CD4-positive, CD25-positive, alpha-beta regulatory T cell (primary cell): ENCODE results near the gene CILP. TPM values are rescaled to one million over a fixed set of nuclear protein-coding genes. Genes with fewer than 3 reads are reported as not detected.

Experiments
- ATAC-seq, 2 donors: fragments of 150-1000 bp; cut with Tn5 transposase; one replicate each; pipeline ENCODE4 v1.10.0; 2021; ENCODE audit warnings: low read depth in 2 of 2, moderate number of reproducible peaks in 2 of 2, moderate library complexity in 1 of 2
- DNase-seq, 3 donors: peaks; one replicate each; pipeline versions ENCODE4 v3.0.0 to v3.0.0-alpha.2; 2012 to 2022; ENCODE audit warnings: mixed read lengths in 1 of 3
- H3K27ac ChIP-seq: one replicate; pipeline ENCODE4 v1.7.0; 2013; ENCODE audit warnings: mild to moderate bottlenecking, low read length; ENCODE audit not compliant: insufficient read depth, poor library complexity, severe bottlenecking
- H3K27me3 ChIP-seq: one replicate; pipeline ENCODE4 v1.7.0; 2013; ENCODE audit warnings: low read length; ENCODE audit not compliant: control insufficient read depth, insufficient read depth
- H3K36me3 ChIP-seq: one replicate; pipeline ENCODE4 v1.7.0; 2013; ENCODE audit warnings: mild to moderate bottlenecking, low read length, moderate library complexity; ENCODE audit not compliant: control insufficient read depth, insufficient read depth
- H3K4me1 ChIP-seq: 2 replicates; pipeline ENCODE4 v1.7.0; 2013; ENCODE audit warnings: mild to moderate bottlenecking, low read length; ENCODE audit not compliant: insufficient read depth, control insufficient read depth, poor library complexity, severe bottlenecking
- H3K4me3 ChIP-seq: one replicate; pipeline ENCODE4 v1.7.0; 2013; ENCODE audit warnings: low read depth, mild to moderate bottlenecking, low read length, moderate library complexity
- H3K9me3 ChIP-seq, 2 experiments: 1 replicate in 1 of 2; 2 replicates in 1 of 2; pipeline ENCODE4 v1.7.0; 2013; ENCODE audit warnings: low read length in 2 of 2, mild to moderate bottlenecking in 1 of 2, moderate library complexity in 1 of 2; ENCODE audit not compliant: control insufficient read depth in 2 of 2
- H3K27ac Mint-ChIP-seq, 3 donors: one replicate each; pipeline ENCODE4 v1.8.0; 2020 to 2022; ENCODE audit warnings: mild to moderate bottlenecking in 3 of 3, mixed read lengths in 3 of 3, moderate library complexity in 2 of 3
- H3K27me3 Mint-ChIP-seq: one replicate; pipeline ENCODE4 v1.8.0; 2022; ENCODE audit warnings: mild to moderate bottlenecking, mixed read lengths
- H3K36me3 Mint-ChIP-seq: one replicate; pipeline ENCODE4 v1.8.0; 2020; ENCODE audit warnings: mixed read lengths
- H3K4me1 Mint-ChIP-seq, 4 donors: one replicate each; pipeline ENCODE4 v1.8.0; 2020 to 2022; ENCODE audit warnings: mixed read lengths in 4 of 4, mild to moderate bottlenecking in 1 of 4
- H3K4me3 Mint-ChIP-seq, 4 donors: one replicate each; pipeline ENCODE4 v1.8.0; 2020 to 2022; ENCODE audit warnings: mild to moderate bottlenecking in 4 of 4, mixed read lengths in 4 of 4, moderate library complexity in 3 of 4
- H3K9me3 Mint-ChIP-seq, 7 donors: one replicate each; pipeline ENCODE4 v1.8.0; 2020 to 2022; ENCODE audit warnings: mixed read lengths in 7 of 7, mild to moderate bottlenecking in 3 of 7, moderate library complexity in 2 of 7
- polyA plus RNA-seq, 4 donors: library from polyadenylated mRNA; unstranded; fragments of 300-500 nt; fragmentation: Illumina TruSeq; gene quantifications; one replicate each; pipeline ENCODE4 v1.2.3, GENCODE V29; 2021
- total RNA-seq: library from RNA; stranded (reverse); gene quantifications from one replicate; pipeline ENCODE4 v1.2.3, GENCODE V29; 2022

Gene CILP
- total and polyA plus RNA-seq, 5 donors from 2014 or later = 0.52 TPM; not detected in 4

GRCh38 chr15:65221697-65222096 lies 10.4 kb upstream of the CILP start:
- no peak overlapping the region for H3K27ac ChIP-seq
- Mint-ChIP-seq H3K27me3 (peaks cover 5% of the 10 kb centered on the region), H3K36me3 (no peaks in the 10 kb centered on the region), H3K9me3 (no peaks in the 10 kb centered on the region), H3K4me3 (no peak overlapping the region), H3K27ac (no peak overlapping the region), H3K4me1 (peaks cover 0 to 11% (median 1%) of the 10 kb centered on the region in 4 donors)
- DNase-seq (no peak), ATAC-seq (no peak)
- no peaks in the 10 kb centered on the region for H3K27me3 ChIP-seq
- no peaks in the 10 kb centered on the region for H3K36me3 ChIP-seq
- no peaks in the 10 kb centered on the region for H3K9me3 ChIP-seq
- H3K4me1 ChIP-seq = no peaks in the 10 kb centered on the region
- H3K4me3 ChIP-seq = no peak overlapping the region

- Mint-ChIP-seq H3K4me3 (no peak overlapping the region), H3K4me1 (peaks cover 0 to 11% (median 1%) of the 10 kb centered on the region in 4 donors), H3K27ac (no peak overlapping the region), H3K27me3 (peaks cover 5% of the 10 kb centered on the region), H3K9me3 (no peaks in the 10 kb centered on the region), H3K36me3 (no peaks in the 10 kb centered on the region)
- ATAC-seq (no peak), DNase-seq (no peak)
- Histone ChIP-seq H3K36me3 (no peaks in the 10 kb centered on the region), H3K27ac (no peak overlapping the region), H3K9me3 (no peaks in the 10 kb centered on the region), H3K4me1 (no peaks in the 10 kb centered on the region), H3K4me3 (no peak overlapping the region), H3K27me3 (no peaks in the 10 kb centered on the region)
Measured at GRCh38 chr15:65219137-65219536, 7.9 kb upstream of the CILP start.

DNA sequence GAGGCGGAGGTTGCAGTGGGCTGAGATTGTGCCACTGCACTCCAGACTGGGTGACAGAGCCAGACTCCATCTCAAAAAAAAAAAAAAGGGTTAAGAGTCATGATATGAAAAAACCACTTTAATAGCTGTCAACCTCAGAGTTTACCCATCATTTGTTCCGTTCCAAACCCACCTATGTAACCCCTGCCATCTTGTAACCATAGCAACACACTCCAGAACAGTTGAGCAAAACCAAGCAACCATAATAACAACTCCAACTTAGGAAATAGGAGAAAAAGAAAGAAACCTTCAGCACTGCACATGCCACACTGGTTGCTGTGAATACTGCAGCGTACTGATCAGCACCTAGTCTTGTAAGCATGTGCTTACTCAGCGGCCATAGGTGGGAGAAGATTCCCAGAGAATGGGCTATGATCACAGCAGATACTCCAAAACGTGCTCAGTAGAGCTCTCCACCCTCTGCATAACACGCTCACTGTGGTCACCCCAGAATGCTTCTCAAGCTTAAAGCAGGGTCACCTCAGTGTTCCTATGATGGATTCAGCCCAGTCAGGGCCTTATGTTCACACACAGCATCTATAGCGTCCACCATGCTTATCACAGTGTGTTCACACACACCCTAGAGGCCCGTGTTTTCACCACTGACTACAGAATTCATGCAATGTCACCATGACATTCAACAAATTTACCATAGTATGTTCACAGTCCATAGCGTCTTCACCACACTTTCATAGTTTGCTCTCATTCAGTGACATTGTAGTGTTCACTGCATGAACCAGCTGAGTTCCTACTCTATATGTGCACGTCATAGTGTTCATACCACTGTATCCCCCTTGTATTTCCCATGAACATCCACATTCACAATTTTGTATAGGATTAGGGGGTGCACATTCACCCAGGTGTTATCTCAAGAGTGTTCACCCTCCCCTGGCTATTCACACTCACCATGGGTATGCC lies 6.5 kb upstream of the CILP start:
- Histone ChIP-seq H3K27me3 (no peaks in the 10 kb centered on the region), H3K36me3 (no peaks in the 10 kb centered on the region), H3K4me3 (no peak overlapping the region), H3K4me1 (no peaks in the 10 kb centered on the region), H3K9me3 (no peaks in the 10 kb centered on the region), H3K27ac (no peak overlapping the region)
- peaks cover 5% of the 10 kb centered on the region for H3K27me3 Mint-ChIP-seq
- peaks cover 0 to 11% (median 1%) of the 10 kb centered on the region in 4 donors for H3K4me1 Mint-ChIP-seq
- no peak overlapping the region for H3K27ac Mint-ChIP-seq
- H3K36me3 Mint-ChIP-seq = no peaks in the 10 kb centered on the region
- H3K9me3 Mint-ChIP-seq = no peaks in the 10 kb centered on the region
- ATAC-seq (no peak), DNase-seq (no peak)
- no peak overlapping the region for H3K4me3 Mint-ChIP-seq

- Mint-ChIP-seq H3K27me3 (no peaks in the 10 kb centered on the region), H3K36me3 (no peaks in the 10 kb centered on the region), H3K9me3 (no peaks in the 10 kb centered on the region), H3K4me3 (no peak overlapping the region), H3K27ac (peak overlapping the region in 1 of 3 donors; percentile 20), H3K4me1 (peaks cover 0 to 11% (median 4%) of the 10 kb centered on the region in 4 donors)
- no peaks in the 10 kb centered on the region for H3K9me3 ChIP-seq
- DNase-seq (no peak), ATAC-seq (no peak)
- H3K4me3 ChIP-seq = no peak overlapping the region
- H3K4me1 ChIP-seq = no peaks in the 10 kb centered on the region
- H3K36me3 ChIP-seq = no peaks in the 10 kb centered on the region
- H3K27ac ChIP-seq = no peak overlapping the region
- no peaks in the 10 kb centered on the region for H3K27me3 ChIP-seq
Measured at GRCh38 chr15:65215496-65215895, 4.2 kb upstream of the CILP start.

DNA sequence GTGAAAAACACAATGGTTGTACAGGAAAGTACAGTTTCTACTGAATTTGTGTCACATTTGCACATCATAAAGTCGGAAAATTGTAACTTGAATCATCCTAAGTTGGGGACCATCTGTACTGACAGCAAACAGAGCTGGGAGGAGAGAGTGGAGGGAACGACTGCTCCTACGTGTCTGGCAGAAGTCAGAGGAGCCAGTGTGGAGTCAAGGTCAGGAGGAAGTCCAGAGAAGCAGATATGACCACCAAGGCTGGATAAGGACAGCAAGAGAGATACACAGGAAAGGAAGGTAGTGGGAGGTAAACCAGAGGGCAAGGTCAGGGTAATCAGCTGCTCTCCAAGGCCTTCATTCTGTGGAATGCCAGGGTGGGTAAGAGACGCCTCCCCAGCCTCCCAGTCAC lies 2.7 kb upstream of the CILP start:
- H3K27me3 ChIP-seq = no peaks in the 10 kb centered on the region
- no peak overlapping the region for H3K4me3 ChIP-seq
- no peak overlapping the region for H3K27ac ChIP-seq
- ATAC-seq (no peak), DNase-seq (no peak)
- Mint-ChIP-seq H3K4me3 (no peak overlapping the region), H3K27ac (peak overlapping the region in 1 of 3 donors; percentile 67), H3K9me3 (no peaks in the 10 kb centered on the region), H3K27me3 (no peaks in the 10 kb centered on the region), H3K36me3 (no peaks in the 10 kb centered on the region), H3K4me1 (peaks cover 0 to 11% (median 4%) of the 10 kb centered on the region in 4 donors)
- no peaks in the 10 kb centered on the region for H3K4me1 ChIP-seq
- H3K9me3 ChIP-seq = no peaks in the 10 kb centered on the region
- H3K36me3 ChIP-seq = no peaks in the 10 kb centered on the region

DNA sequence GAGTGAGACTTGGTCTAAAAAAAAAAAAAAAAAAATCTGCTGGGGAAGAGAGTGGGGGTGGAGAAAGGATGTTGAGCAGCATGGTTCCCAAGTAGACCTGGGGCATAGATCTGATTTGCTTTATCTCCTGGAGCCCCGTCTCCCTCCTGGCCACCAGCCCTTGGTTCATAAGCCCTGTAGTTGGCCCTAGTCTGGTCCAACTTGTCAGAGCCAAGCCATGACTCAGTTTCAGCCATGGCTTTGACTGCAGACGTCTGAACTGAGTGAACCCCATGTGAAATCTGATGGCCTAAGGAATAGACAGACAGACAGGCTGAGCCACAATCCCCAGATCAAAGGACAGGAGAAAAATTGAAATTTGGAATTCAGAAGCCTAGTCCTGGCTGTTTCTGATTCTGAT lies 2.0 kb upstream of the CILP start:
- Histone ChIP-seq H3K4me1 (no peaks in the 10 kb centered on the region), H3K4me3 (no peak overlapping the region), H3K27me3 (no peaks in the 10 kb centered on the region), H3K36me3 (no peaks in the 10 kb centered on the region), H3K27ac (no peak overlapping the region), H3K9me3 (no peaks in the 10 kb centered on the region)
- Mint-ChIP-seq H3K27ac (no peak overlapping the region), H3K36me3 (no peaks in the 10 kb centered on the region), H3K27me3 (no peaks in the 10 kb centered on the region), H3K4me1 (peaks cover 0 to 5% (median 3%) of the 10 kb centered on the region in 4 donors), H3K9me3 (no peaks in the 10 kb centered on the region), H3K4me3 (no peak overlapping the region)
- no peak for ATAC-seq
- no peak for DNase-seq

GRCh38 chr15:65212097-65212496 lies 824 bp upstream of the CILP start:
- Histone ChIP-seq H3K9me3 (no peaks in the 10 kb centered on the region), H3K4me3 (no peak overlapping the region), H3K4me1 (no peaks in the 10 kb centered on the region), H3K27ac (no peak overlapping the region), H3K27me3 (no peaks in the 10 kb centered on the region), H3K36me3 (no peaks in the 10 kb centered on the region)
- ATAC-seq (no peak), DNase-seq (peak in 1 of 3 donors; percentile 50)
- Mint-ChIP-seq H3K27me3 (no peaks in the 10 kb centered on the region), H3K36me3 (no peaks in the 10 kb centered on the region), H3K27ac (peak overlapping the region in 1 of 3 donors; percentile 20), H3K4me3 (no peak overlapping the region), H3K4me1 (peaks cover 0 to 4% (median under 1%) of the 10 kb centered on the region in 4 donors), H3K9me3 (no peaks in the 10 kb centered on the region)
